GM10266 (cell line): Measurements from ENCODE around the gene ARFGAP3.

Source experiments
- DNase-seq: peaks from one replicate; pipeline ENCODE4 v3.0.0; 2012; ENCODE audit errors: extremely low spot score
- TF ChIP-seq, protein P1 (sequence below): IDR thresholded peaks from 2 replicates; pipeline ENCODE4 v1.5.1; 2012; ENCODE audit warnings: mild to moderate bottlenecking, low read depth; ENCODE audit not compliant: control insufficient read depth, insufficient read depth; ENCODE audit errors: missing control alignments

ARFGAP3 gene

DNA sequence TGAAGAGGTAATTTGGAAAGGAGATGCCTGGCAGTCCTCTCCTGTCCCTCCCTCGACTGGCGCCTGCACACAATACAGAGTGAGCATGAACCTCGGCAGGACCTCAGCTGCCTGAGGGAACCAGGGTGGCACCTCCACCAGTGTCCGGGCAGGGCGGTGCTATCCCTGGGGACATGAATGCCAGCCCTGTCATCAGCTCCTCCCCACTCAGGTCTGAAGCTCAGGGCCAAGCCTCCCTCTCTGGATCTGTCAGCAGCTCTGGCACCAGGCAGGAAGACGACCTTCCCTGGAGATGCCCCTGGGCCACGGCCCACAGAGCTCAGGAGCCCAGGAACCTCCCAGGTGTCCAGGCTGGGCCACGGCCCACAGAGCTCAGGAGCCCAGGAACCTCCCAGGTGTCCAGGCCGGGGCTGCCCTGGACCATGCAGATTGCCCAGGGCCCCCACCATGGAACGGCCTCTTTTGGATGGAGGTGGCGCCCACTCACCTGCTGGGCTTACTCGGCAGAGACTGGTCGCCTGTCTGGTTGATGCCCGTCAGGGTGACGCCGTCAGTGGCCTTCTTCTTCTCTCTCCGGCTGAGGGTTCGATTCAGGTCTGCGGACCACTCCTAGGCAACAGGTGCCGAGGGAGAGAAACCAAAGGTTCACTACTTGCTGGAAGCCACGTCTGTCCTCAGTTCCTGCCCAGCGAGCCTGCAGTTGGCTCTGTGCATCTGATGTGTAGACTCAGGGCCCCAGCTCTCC lies 21.7 kb upstream of the ARFGAP3 start:
- DNase-seq = no peak
- TF ChIP-seq, protein P1, sequence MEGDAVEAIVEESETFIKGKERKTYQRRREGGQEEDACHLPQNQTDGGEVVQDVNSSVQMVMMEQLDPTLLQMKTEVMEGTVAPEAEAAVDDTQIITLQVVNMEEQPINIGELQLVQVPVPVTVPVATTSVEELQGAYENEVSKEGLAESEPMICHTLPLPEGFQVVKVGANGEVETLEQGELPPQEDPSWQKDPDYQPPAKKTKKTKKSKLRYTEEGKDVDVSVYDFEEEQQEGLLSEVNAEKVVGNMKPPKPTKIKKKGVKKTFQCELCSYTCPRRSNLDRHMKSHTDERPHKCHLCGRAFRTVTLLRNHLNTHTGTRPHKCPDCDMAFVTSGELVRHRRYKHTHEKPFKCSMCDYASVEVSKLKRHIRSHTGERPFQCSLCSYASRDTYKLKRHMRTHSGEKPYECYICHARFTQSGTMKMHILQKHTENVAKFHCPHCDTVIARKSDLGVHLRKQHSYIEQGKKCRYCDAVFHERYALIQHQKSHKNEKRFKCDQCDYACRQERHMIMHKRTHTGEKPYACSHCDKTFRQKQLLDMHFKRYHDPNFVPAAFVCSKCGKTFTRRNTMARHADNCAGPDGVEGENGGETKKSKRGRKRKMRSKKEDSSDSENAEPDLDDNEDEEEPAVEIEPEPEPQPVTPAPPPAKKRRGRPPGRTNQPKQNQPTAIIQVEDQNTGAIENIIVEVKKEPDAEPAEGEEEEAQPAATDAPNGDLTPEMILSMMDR = no peak

DNA sequence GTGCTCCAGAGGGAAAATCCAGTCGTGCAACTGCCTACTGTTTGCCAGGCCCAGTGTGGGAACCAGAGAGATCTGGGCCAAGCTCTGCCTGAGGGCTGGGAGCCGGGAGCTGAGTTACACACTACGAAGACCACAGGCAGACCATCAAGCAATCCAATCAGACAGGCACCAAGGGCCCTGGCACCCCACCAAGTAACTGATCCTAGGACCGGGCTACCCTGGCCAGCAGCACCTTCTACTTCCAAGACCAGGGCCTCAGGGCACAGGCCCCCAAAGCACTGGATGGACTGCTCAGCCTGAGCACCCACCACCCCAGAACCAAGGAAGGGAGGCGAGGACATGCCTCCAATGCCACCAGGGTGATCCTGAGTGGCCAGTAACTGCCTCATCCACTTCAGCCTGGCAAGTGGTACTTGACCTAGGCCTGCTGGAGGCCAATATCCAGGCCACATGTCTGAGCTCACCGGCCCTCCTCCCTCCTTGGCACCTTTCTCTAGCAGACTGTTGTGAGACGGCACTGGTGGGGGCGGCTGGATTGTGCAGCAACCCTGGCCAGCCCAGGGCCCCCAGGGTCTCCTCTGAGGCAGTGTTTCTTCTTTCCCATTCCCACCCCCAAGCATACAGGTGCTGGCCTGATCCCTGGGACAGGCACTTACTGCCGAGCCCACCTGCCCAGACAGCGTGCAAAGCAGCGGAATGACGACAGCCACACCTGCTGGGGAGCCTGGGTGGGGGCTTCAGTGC lies 20.7 kb upstream of the ARFGAP3 start:
- TF ChIP-seq, protein P1 = no peak
- no peak for DNase-seq

DNA sequence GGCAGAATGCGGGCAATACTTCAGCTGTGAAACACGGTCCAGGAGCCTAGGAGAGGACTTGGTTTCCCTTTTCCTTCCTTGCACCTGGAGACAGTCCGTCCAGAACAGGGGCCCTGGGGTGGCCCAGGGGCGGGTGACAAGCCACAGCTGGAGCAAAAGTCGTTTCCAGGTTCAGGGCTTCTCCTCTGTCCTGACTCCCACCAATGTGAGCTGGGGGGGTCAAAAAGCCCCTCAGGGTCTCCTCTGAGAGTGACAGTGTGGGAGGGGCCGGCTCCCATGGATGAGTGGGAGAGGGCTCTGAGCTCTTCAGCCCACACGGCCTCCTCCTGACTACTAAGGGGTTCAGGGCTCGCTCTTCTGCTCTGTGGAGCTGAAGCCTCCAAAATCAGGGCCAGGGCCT lies 20.1 kb upstream of the ARFGAP3 start:
- TF ChIP-seq, protein P1 = no peak
- no peak for DNase-seq

DNA sequence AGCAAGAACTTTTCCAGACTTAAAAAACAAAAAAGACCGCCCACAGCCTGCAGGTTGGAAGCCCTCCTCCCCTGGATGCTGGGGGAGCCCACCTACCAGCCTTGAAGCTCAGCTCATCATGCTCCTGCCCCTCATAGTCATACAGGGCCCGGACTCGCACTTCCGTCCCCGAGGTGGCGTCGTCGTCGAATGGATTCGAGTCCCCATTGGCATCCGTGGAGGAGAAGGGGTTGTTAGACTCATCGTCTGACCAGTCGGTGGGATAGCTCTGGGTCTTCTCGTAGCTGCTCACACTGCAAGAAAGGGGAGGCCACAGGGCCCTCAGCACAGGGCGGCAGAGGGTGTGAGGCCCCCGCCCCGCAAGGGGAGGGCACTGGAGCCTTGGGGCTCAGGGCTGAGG lies 19.0 kb upstream of the ARFGAP3 start:
- TF ChIP-seq, protein P1 = no peak

DNA sequence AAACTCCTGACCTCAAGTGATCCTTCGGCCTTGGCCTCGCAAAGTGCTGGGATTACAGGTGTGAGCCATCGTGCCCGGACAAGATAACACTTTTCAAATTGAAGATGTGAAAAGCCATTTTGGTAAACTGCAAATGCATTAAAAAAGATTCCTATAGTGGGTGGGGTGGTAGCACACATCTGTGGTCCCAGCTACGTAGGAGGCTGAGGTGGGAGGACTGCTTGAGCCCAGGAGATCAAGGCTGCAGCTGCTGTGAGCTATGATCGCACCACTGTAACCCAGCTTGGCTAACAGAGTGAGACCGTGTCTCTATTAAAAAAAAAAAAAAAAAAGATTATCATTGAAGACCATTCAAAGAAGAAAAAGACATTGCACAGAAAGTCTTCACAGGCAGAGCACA lies 16.9 kb upstream of the ARFGAP3 start:
- TF ChIP-seq, protein P1 = no peak
- DNase-seq = no peak

More for the DNA sequence above, 19.0 kb upstream of the ARFGAP3 start:
- DNase-seq = no peak

DNA sequence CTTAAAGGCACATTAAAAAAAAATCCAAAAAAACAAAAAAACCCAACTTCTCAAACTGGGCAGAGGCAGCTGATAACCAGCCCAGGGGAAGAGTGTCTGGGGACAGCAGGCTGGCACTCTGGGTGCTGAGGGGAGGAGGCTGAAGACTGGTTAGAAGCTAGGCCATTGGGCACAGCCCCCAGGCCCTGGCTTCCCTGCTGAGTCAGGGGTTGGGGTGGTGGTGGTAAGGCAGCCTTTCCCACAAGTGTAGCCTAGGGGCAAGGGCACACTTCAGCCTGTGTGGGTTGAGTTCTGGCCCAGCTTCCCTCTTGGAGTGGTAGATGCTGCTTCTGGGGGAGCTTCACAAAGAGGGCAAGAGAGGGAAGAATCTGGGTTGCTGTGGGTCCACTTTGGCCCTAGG lies 16.3 kb upstream of the ARFGAP3 start:
- TF ChIP-seq, protein P1 = no peak
- DNase-seq = no peak

DNA sequence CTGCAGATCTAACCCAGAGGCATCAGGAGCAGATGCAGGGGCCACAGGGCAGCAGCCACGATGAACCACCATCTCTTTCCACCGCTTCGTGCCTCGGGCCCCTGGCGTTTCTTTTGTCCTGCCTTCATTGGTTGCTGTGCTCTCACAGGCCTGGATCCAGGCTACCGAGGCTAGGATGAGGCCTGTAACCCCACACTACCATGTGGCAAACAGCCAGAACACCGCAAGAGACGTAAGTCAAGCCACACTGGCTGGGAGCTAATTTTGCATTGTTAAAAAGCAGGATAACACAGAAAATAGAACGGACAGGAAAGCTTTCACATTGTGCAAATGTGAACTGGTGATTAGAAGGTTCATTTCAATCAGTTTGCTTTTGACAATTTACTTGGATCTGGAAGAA lies 15.7 kb upstream of the ARFGAP3 start:
- TF ChIP-seq, protein P1 = no peak
- no peak for DNase-seq
